PC-9 (cell line): ENCODE data around the gene CDC27. TPM values are rescaled to one million over a fixed set of nuclear protein-coding genes. Genes with fewer than 3 reads are reported as not detected.

Experiments
- BruUV-seq: library from RNA; stranded (reverse); fragments of 400-500 nt; replicated peaks from 2 replicates; lab custom pipeline; 2021; lab: Mats Ljungman, UMichigan
- CTCF ChIA-PET: fragments of 300-600 bp; sonication (Branson Sonifier 250); formaldehyde crosslinking; loops from one replicate; lab custom pipeline; 2022; ENCODE audit warnings: antibody characterized with exemption; lab: Charles Lee
- POLR2A ChIA-PET: fragments of 300-600 bp; sonication (Branson Sonifier 250); formaldehyde crosslinking; loops from one replicate; lab custom pipeline; 2022; ENCODE audit warnings: antibody characterized with exemption; ENCODE audit not compliant: unreplicated experiment; lab: Charles Lee
- DNase-seq, 2 experiments: peaks; one replicate each; pipeline versions ENCODE4 v3.0.0 to v3.0.0-alpha.2; 2015 to 2022; ENCODE audit warnings: mixed read lengths in 1 of 2
- H2AFZ ChIP-seq: fragments of 200-600 bp; sonication (generic); 2 replicates; pipeline ENCODE4 v1.8.1; 2017; ENCODE audit warnings: antibody characterized with exemption
- H3F3A ChIP-seq: fragments of 200-600 bp; sonication (generic); 2 replicates; pipeline ENCODE4 v1.8.1; 2017; ENCODE audit warnings: antibody characterized with exemption, mild to moderate bottlenecking, low read depth; ENCODE audit not compliant: insufficient read depth
- H3K27ac ChIP-seq: fragments of 200-600 bp; sonication (generic); 2 replicates; pipeline ENCODE4 v1.6.1; 2016; ENCODE audit warnings: mixed run types
- H3K27me3 ChIP-seq: fragments of 200-600 bp; sonication (generic); 2 replicates; pipeline ENCODE4 v1.6.1; 2016; ENCODE audit warnings: low read depth, mixed run types; ENCODE audit not compliant: insufficient read depth
- H3K36me3 ChIP-seq: fragments of 200-600 bp; sonication (generic); 2 replicates; pipeline ENCODE4 v1.6.1; 2016; ENCODE audit warnings: low read depth, mixed run types
- H3K4me1 ChIP-seq: fragments of 200-600 bp; sonication (generic); replicated peaks from 2 replicates; pipeline ENCODE4 v1.6.1; 2016; ENCODE audit warnings: mixed run types; ENCODE audit not compliant: insufficient read depth
- H3K4me2 ChIP-seq: fragments of 200-600 bp; sonication (generic); 2 replicates; pipeline ENCODE4 v1.6.1; 2017; ENCODE audit warnings: mixed run types
- H3K4me3 ChIP-seq: fragments of 200-600 bp; sonication (generic); 2 replicates; pipeline ENCODE4 v1.6.1; 2016; ENCODE audit warnings: mixed run types
- H3K79me2 ChIP-seq: fragments of 200-600 bp; sonication (generic); 2 replicates; pipeline ENCODE4 v1.6.1; 2017; ENCODE audit warnings: low read depth, mixed run types
- H3K9me2 ChIP-seq: fragments of 200-600 bp; sonication (generic); 2 replicates; pipeline ENCODE4 v1.8.1; 2017; ENCODE audit warnings: mild to moderate bottlenecking; ENCODE audit not compliant: insufficient read depth
- H3K9me3 ChIP-seq: fragments of 200-600 bp; sonication (generic); 2 replicates; pipeline ENCODE4 v1.8.1; 2016; ENCODE audit warnings: low read depth; ENCODE audit not compliant: insufficient read depth
- H4K20me1 ChIP-seq: fragments of 200-600 bp; sonication (generic); 2 replicates; pipeline ENCODE4 v1.8.1; 2017; ENCODE audit not compliant: insufficient read depth
- EZH2 ChIP-seq: fragments of 200-600 bp; sonication (generic); IDR thresholded peaks from 2 replicates; pipeline ENCODE4 v1.8.0; 2017; ENCODE audit warnings: antibody characterized with exemption, low read depth
- intact Hi-C: fragments of 100-400 bp; cut with micrococcal nuclease; formaldehyde crosslinking; loops from one replicate; pipeline ENCODE4 v1.10.0; 2022; ENCODE audit not compliant: unreplicated experiment
- total RNA-seq: library from RNA; stranded (reverse); gene quantifications from 2 replicates; pipeline ENCODE4 v1.2.3, GENCODE V29; 2021
- TF ChIP-seq, protein P1 (sequence below): fragments of 200-600 bp; sonication (generic); conservative IDR thresholded peaks from 2 replicates; pipeline ENCODE4 v1.6.1; 2017; ENCODE audit warnings: mixed run types, antibody characterized with exemption, mild to moderate bottlenecking, moderate library complexity

CDC27 gene
- total RNA-seq, 1 experiment from 2014 or later, result 94.3 TPM

DNA sequence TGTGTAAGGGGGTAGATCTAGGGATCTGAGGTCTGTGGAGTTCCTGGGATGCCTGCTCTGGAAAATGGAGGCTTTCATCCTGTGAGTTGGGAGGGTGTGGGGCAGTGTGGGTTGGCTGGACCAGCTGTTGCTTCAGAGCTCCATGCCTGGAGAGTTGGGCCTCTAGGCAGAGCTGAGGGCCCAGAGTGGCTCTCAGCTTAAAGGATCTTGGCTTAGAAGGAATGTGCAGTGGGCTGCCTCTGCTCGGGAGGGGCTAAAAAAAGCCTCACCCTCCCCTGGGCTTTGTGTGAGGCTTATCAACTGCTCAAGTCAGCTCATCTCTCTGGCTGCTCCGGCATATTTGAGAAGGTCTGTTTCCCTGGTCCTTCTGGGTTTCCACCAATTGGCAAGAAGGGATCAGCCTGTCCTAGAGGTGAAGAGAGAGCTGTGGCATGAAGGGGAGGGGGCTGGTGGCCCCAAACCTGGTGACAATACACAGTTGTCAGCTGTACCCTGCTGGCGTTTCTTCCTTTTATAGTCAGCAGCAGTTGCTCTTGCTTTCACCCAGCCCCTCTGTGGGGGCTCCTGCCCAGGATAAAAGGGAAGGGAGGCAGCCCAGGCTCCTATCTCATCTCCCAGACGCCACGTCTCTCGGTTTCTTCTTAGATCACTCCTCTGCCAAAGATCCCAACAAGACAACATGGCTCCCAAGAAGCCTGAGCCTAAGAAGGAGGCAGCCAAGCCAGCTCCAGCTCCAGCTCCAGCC, 19.8 kb upstream of the CDC27 start, which contains the start of gene MYL4:
Gene MYL4, plus strand, starts transcription at position 605 of the 745 bp plus-strand sequence. Its CDS starts 75 bp downstream, at position 680.
- H3F3A ChIP-seq, result peaks cover 22% of the 10 kb centered on the region
- TF ChIP-seq EZH2, result no peak
- TF ChIP-seq, protein P1, sequence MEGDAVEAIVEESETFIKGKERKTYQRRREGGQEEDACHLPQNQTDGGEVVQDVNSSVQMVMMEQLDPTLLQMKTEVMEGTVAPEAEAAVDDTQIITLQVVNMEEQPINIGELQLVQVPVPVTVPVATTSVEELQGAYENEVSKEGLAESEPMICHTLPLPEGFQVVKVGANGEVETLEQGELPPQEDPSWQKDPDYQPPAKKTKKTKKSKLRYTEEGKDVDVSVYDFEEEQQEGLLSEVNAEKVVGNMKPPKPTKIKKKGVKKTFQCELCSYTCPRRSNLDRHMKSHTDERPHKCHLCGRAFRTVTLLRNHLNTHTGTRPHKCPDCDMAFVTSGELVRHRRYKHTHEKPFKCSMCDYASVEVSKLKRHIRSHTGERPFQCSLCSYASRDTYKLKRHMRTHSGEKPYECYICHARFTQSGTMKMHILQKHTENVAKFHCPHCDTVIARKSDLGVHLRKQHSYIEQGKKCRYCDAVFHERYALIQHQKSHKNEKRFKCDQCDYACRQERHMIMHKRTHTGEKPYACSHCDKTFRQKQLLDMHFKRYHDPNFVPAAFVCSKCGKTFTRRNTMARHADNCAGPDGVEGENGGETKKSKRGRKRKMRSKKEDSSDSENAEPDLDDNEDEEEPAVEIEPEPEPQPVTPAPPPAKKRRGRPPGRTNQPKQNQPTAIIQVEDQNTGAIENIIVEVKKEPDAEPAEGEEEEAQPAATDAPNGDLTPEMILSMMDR, result no peak
- no peaks in the 10 kb centered on the region for H3K79me2 ChIP-seq
- BruUV-seq, result no TSS peak
- no peaks in the 10 kb centered on the region for H3K9me3 ChIP-seq
- no peak within 1 kb of the TSS for H2AFZ ChIP-seq
- peaks cover 24% of the 10 kb centered on the region for H3K4me1 ChIP-seq
- H3K36me3 ChIP-seq, result no peaks in the 10 kb centered on the region
- no peaks in the 10 kb centered on the region; the same call in 1 of the 2 replicates for H3K9me2 ChIP-seq
- ChIA-PET CTCF (no interaction called here), POLR2A (no interaction called here)
- H4K20me1 ChIP-seq, result no peaks in the 10 kb centered on the region
- DNase-seq, result no peak
- H3K4me3 ChIP-seq, result no peak within 1 kb of the TSS
- intact Hi-C loops, result no loop called here
- no peak within 1 kb of the TSS for H3K4me2 ChIP-seq
- no peaks in the 10 kb centered on the region for H3K27me3 ChIP-seq
- H3K27ac ChIP-seq, result no peak within 1 kb of the TSS

DNA sequence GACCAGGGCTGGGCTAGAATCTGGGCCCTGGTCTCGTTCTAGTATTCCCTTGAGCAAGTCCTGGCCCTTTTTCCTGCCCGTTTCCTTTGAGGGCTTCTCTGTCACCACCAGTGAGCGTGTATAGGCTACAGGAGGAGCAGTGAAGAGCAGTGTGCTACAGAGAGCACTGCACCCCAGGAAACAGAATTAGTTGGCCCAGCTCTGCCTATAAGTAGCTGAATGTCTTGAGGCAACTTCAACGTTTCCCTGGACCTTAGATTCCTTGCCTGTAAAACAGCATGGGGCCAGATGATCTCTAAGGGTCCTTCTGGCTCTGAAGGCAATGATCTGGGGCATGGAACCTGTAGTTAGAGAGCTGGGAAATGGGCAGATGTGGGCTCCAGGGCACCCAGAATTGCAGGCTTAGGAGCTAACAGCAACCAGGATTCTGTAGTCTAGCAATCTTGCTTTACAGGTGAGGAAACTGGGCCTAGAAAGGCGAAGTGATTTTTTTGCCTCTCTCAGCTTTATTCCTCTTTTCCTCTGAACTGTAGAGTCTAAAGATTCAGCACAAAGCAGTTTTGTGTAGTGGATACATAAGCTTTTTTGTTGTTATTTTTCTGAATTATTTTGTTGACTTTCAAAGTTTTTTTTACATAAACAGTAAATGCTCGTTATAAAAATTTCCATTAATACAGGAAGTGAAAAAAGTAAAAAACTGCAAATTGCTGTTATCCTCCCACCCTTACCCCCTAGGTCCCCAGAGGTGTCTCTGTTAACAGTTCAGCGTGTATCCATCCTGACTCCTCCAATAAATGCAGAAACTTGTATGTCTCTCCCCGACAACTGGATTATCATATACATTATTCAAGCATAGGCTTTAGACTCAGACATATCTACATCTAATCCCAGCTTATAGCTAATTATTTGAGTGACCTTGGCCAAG, 18.3 kb upstream of the CDC27 start:
- POLR2A ChIA-PET, result no interaction called here

More for the DNA sequence above, 18.3 kb upstream of the CDC27 start:
- no peaks in the 10 kb centered on the region for H3K36me3 ChIP-seq
- no peaks in the 10 kb centered on the region; the same call in 1 of the 2 replicates for H3K9me2 ChIP-seq
- H3K4me3 ChIP-seq, result no peak overlapping the region
- H3K27ac ChIP-seq, result no peak overlapping the region
- H3K4me1 ChIP-seq, result peaks cover 24% of the 10 kb centered on the region
- TF ChIP-seq, protein P1, result no peak
- no peak for TF ChIP-seq EZH2
- CTCF ChIA-PET, result no interaction called here
- H3K4me2 ChIP-seq, result no peak overlapping the region
- H3F3A ChIP-seq, result peaks cover 22% of the 10 kb centered on the region
- H3K27me3 ChIP-seq, result no peaks in the 10 kb centered on the region
- no TSS peak for BruUV-seq
- no peaks in the 10 kb centered on the region for H3K9me3 ChIP-seq
- DNase-seq, result no peak
- H4K20me1 ChIP-seq, result no peaks in the 10 kb centered on the region
- intact Hi-C loops, result no loop called here
- H3K79me2 ChIP-seq, result no peaks in the 10 kb centered on the region
- no peak overlapping the region for H2AFZ ChIP-seq
